ENCODE data around the gene EEF1B2.
"Not testable (repeated sequence)": the region's sequence is repeated elsewhere in the genome, so short reads cannot be mapped to it uniquely, and the experiment has no call there.

DNA sequence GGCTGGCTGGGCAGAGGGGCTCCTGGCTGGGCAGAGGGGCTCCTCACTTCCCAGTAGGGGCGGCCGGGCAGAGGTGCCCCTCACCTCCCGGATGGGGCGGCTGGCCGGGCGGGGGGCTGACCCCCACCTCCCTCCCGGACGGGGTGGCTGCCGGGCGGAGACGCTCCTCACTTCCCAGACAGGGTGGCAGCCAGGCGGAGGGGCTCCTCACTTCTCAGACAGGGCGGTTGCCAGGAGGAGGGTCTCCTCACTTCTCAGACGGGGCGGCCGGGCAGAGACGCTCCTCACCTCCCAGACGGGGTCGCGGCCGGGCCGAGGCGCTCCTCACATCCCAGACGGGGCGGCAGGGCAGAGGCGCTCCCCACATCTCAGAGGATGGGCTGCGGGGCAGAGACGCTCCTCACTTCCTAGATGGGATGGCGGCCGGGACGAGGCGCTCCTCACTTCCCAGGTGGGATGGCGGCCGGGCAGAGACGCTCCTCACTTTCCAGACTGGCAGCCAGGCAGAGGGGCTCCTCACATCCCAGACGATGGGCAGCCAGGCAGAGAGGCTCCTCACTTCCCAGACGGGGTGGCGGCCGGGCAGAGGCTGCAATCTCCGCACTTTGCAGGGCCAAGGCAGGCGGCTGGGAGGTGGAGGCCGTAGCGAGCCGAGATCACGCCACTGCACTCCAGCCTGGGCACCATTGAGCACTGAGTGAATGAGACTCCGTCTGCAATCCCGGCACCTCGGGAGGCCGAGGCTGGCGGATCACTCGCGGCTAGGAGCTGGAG is 12.1 kb downstream of the EEF1B2 start:
- TF ChIP-seq ZNF274 (IDR thresholded peaks at IDR 0.05; ENCODE audit: low read depth, low read length); SUZ12 (IDR thresholded peaks at IDR 0.05; ENCODE audit: extremely low read depth, insufficient read depth, insufficient read length); YY1 (IDR thresholded peaks at IDR 0.05; ENCODE audit: insufficient read depth, insufficient read length): not testable (repeated sequence)

Measured in NT2/D1 (cell line).